ENCODE measurements around the gene SCGB2B2. TPM values are rescaled to one million over a fixed set of nuclear protein-coding genes. Genes with fewer than 3 reads are reported as not detected.

Gene SCGB2B2
- total RNA-seq, 1 donor from 2014 or later = 0.14 TPM

GRCh38 chr19:34715357-34715756 lies 38.4 kb upstream of the SCGB2B2 start:
- Mint-ChIP-seq H3K27me3 (ENCODE audit: low read depth, unreplicated experiment) (peaks cover 9% of the 10 kb centered on the region), H3K9me3 (ENCODE audit: unreplicated experiment) (peaks cover 12% of the 10 kb centered on the region), H3K27ac (ENCODE audit: unreplicated experiment) (no peak overlapping the region), H3K4me3 (ENCODE audit: unreplicated experiment) (no peak overlapping the region), H3K36me3 (ENCODE audit: low read depth, unreplicated experiment) (no peaks in the 10 kb centered on the region), H3K4me1 (ENCODE audit: low read depth, unreplicated experiment) (no peaks in the 10 kb centered on the region)
- H3K4me2 ChIP-seq (ENCODE audit: low read length) = no peak overlapping the region
- H4K20me1 ChIP-seq (ENCODE audit: insufficient read depth, low read length) = no peaks in the 10 kb centered on the region
- peaks cover 3% of the 10 kb centered on the region for H3K9me3 ChIP-seq (ENCODE audit: insufficient read depth, low read depth, low read length)
- TF ChIP-seq EZH2 (IDR thresholded peaks at IDR 0.05; ENCODE audit: insufficient read depth, low read length) = no peak
- TF ChIP-seq CTCF (IDR thresholded peaks at IDR 0.05; ENCODE audit: insufficient read depth, low read depth, low read length) = no peak
- DNase-seq (ENCODE audit: low read depth) (no peak), FAIRE-seq (no peak)
- H3K4me3 ChIP-seq (ENCODE audit: insufficient read depth, low read depth, low read length) = no peak overlapping the region
- H3K27me3 ChIP-seq (ENCODE audit: insufficient read depth, low read length) = no peaks in the 10 kb centered on the region
- H2AFZ ChIP-seq (ENCODE audit: low read depth, low read length) = no peak overlapping the region
- H3K9ac ChIP-seq (ENCODE audit: low read length) = no peak overlapping the region
- H3K79me2 ChIP-seq (ENCODE audit: insufficient read depth, low read length) = no peaks in the 10 kb centered on the region
- H3K36me3 ChIP-seq (ENCODE audit: insufficient read depth, low read length) = no peaks in the 10 kb centered on the region
- no peaks in the 10 kb centered on the region for H3K4me1 ChIP-seq (ENCODE audit: insufficient read depth, low read length)
- H3K27ac ChIP-seq (ENCODE audit: low read depth, low read length) = no peak overlapping the region

GRCh38 chr19:34713262-34713637 lies 36.3 kb upstream of the SCGB2B2 start:
- no peak for DNase-seq (ENCODE audit: low read depth)
- H3K36me3 Mint-ChIP-seq (ENCODE audit: low read depth, unreplicated experiment) = no peaks in the 10 kb centered on the region
- no peaks in the 10 kb centered on the region for H3K79me2 ChIP-seq (ENCODE audit: insufficient read depth, low read length)
- H4K20me1 ChIP-seq (ENCODE audit: insufficient read depth, low read length) = no peaks in the 10 kb centered on the region
- H3K4me3 Mint-ChIP-seq (ENCODE audit: unreplicated experiment) = no peak overlapping the region
- H3K27ac ChIP-seq (ENCODE audit: low read depth, low read length) = no peak overlapping the region
- H3K27me3 ChIP-seq (ENCODE audit: insufficient read depth, low read length) = no peaks in the 10 kb centered on the region
- H3K4me1 ChIP-seq (ENCODE audit: insufficient read depth, low read length) = no peaks in the 10 kb centered on the region
- H3K4me1 Mint-ChIP-seq (ENCODE audit: low read depth, unreplicated experiment) = no peaks in the 10 kb centered on the region
- H3K27ac Mint-ChIP-seq (ENCODE audit: unreplicated experiment) = no peak overlapping the region
- TF ChIP-seq EZH2 (IDR thresholded peaks at IDR 0.05; ENCODE audit: insufficient read depth, low read length) = no peak
- no peak for TF ChIP-seq CTCF (IDR thresholded peaks at IDR 0.05; ENCODE audit: insufficient read depth, low read depth, low read length)
- H3K4me3 ChIP-seq (ENCODE audit: insufficient read depth, low read depth, low read length) = no peak overlapping the region
- peaks cover 9% of the 10 kb centered on the region for H3K9me3 Mint-ChIP-seq (ENCODE audit: unreplicated experiment)
- no peak for FAIRE-seq
- no peaks in the 10 kb centered on the region for H3K36me3 ChIP-seq (ENCODE audit: insufficient read depth, low read length)
- H2AFZ ChIP-seq (ENCODE audit: low read depth, low read length) = no peak overlapping the region
- H3K4me2 ChIP-seq (ENCODE audit: low read length) = no peak overlapping the region
- no peak overlapping the region for H3K9ac ChIP-seq (ENCODE audit: low read length)
- peaks cover 3% of the 10 kb centered on the region for H3K9me3 ChIP-seq (ENCODE audit: insufficient read depth, low read depth, low read length)
- peaks cover 9% of the 10 kb centered on the region for H3K27me3 Mint-ChIP-seq (ENCODE audit: low read depth, unreplicated experiment)

- H3K9ac ChIP-seq (ENCODE audit: low read length) = no peak overlapping the region
- H3K4me3 ChIP-seq (ENCODE audit: insufficient read depth, low read depth, low read length) = no peak overlapping the region
- Mint-ChIP-seq H3K4me3 (ENCODE audit: unreplicated experiment) (no peak overlapping the region), H3K9me3 (ENCODE audit: unreplicated experiment) (peaks cover 9% of the 10 kb centered on the region), H3K27ac (ENCODE audit: unreplicated experiment) (no peak overlapping the region), H3K36me3 (ENCODE audit: low read depth, unreplicated experiment) (no peaks in the 10 kb centered on the region), H3K27me3 (ENCODE audit: low read depth, unreplicated experiment) (peaks cover 6% of the 10 kb centered on the region), H3K4me1 (ENCODE audit: low read depth, unreplicated experiment) (no peaks in the 10 kb centered on the region)
- FAIRE-seq (peak; percentile 73), DNase-seq (ENCODE audit: low read depth) (peak; percentile 44)
- no peak overlapping the region for H3K27ac ChIP-seq (ENCODE audit: low read depth, low read length)
- no peak overlapping the region for H3K4me2 ChIP-seq (ENCODE audit: low read length)
- no peaks in the 10 kb centered on the region for H3K4me1 ChIP-seq (ENCODE audit: insufficient read depth, low read length)
- H3K79me2 ChIP-seq (ENCODE audit: insufficient read depth, low read length) = no peaks in the 10 kb centered on the region
- peaks cover 3% of the 10 kb centered on the region for H3K9me3 ChIP-seq (ENCODE audit: insufficient read depth, low read depth, low read length)
- no peaks in the 10 kb centered on the region for H3K36me3 ChIP-seq (ENCODE audit: insufficient read depth, low read length)
- no peak overlapping the region for H2AFZ ChIP-seq (ENCODE audit: low read depth, low read length)
- no peaks in the 10 kb centered on the region for H3K27me3 ChIP-seq (ENCODE audit: insufficient read depth, low read length)
- H4K20me1 ChIP-seq (ENCODE audit: insufficient read depth, low read length) = no peaks in the 10 kb centered on the region
- peak; percentile 56 for TF ChIP-seq CTCF (IDR thresholded peaks at IDR 0.05; ENCODE audit: insufficient read depth, low read depth, low read length)
- no peak for TF ChIP-seq EZH2 (IDR thresholded peaks at IDR 0.05; ENCODE audit: insufficient read depth, low read length)
Measured at GRCh38 chr19:34712395-34713261, 35.7 kb upstream of the SCGB2B2 start.
